GM19239 (cell line): ENCODE data around the gene HSDL2.

Source experiments
- DNase-seq: peaks from one replicate; pipeline ENCODE4 v3.0.0; 2011; ENCODE audit warnings: low spot score; ENCODE audit not compliant: insufficient read length
- FAIRE-seq: peaks from 2 replicates; lab custom pipeline; 2011; peaks lifted over from hg19 to GRCh38; lab: Jason Lieb, UNC

Gene HSDL2

DNA sequence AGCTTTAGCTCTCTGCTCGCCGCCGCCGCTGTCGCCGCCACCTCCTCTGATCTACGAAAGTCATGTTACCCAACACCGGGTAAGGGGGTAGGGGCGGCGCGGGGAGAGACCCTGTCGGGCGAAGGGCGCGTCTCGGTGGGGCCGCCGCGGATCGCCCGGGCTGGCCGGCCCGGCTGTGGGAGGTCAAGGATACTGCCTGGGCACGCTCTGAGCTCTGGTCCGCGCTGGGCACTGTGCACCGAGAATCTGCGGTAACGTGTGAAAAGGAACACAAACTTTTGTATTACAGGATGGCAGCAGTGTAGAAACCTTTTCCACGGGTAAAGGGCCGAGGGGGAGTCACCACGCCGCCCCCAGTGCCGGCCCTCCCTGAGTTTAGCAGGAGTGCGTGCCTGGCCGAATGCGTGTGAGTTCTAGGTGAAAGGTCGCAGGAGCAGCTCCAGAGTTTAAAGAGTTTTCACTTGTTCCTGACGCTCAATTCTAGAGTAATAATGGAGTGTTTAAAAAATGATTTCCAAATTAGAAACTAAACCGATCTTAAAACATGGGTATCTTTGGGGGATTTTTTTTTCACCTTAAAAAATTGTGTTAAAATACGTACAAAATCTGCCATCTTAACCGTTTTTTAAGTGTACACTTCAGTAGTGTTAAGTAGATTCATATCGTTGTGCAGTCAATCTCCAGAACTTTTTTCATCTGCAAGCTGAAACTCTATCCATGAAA lies at the start of gene HSDL2:
HSDL2 (plus strand) TSS at position 7 of the 723 bp plus-strand sequence; CDS start at position 63, 56 bp downstream.
- peak; percentile 61 for FAIRE-seq
- DNase-seq = no peak

DNA sequence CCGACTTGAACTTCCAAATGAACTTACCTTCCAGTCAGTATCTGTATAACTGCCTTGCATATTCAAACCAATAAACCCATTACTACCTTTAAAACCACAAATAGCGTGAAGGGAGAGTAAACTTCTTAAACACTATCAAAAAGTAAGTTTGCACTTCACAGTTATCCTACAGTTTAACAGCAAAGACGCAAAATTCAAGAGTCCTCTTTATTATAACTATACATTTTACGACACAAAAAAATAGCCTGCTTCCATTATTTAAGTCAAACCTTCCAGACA lies 48.3 kb upstream of the HSDL2 start:
- no peak for DNase-seq
- no peak for FAIRE-seq

DNA sequence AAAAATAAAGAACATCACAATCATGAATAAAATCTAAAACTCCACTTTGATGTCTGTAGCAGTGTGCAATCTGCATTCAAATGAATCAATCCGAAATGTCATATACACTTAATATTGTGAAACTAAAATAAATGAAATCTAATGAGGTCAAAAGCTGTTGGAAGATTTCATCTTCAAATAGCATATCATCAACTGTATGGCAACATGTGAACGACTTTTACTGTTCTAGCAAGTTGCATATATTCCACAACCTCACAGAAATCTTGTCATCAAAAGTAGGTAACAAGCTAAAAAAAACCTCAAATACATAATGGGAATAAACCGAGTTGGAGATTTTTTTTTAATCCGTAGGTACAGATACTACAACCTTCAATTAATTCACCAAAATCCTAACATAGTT lies 47.7 kb upstream of the HSDL2 start:
- no peak for FAIRE-seq
- no peak for DNase-seq

DNA sequence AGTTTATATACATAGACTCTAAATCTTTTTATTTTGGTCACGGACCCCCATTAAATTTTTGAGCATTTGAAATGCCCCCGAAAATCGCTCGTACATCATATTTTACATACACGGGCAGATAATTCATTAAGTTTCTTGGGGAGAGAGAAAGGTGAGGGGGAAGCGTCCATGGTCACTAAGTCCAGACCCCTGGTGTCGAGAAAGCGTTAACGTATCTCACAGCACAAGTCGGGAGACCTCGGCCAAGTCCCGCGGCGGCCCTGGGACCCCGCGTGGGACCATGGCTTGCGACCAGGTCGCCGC lies 47.3 kb upstream of the HSDL2 start:
- DNase-seq = no peak
- FAIRE-seq = peak; percentile 83

DNA sequence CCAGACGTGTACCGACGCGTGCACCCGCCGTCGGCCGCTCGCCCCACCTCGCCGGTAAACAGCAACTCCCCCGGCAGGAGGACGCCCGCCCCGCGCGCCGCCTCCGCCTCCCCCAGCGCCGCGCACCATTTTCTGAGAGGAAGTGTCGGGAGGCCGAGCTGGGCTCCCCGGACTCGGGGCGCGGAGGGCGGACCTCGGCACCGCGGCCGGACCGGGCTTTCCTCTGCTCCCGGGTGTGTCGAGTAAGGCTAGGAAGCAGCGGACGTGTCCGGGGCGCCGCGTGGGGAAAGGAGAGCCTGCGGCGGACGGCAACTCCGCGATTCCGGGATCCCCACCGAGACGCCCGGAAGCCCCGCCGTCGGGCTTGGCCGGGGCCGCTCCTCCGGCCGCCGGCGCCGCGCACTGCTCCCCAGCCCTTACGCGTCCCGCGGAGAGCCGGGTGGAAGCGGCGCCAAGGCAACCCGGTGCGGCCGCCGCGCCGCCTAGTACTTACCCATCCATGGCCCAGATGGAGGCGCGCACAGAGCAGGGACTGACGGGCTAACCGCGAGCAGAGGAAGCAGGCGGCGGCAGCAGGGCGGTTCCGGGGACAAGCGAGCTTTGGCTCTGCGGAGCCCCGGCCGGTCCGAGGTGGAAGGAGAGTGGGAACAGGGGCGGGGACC lies 46.8 kb upstream of the HSDL2 start, which contains the start of gene PTBP3:
PTBP3 (minus strand) TSS at position 643 of the 662 bp plus-strand sequence. CDS start 35,754 bp downstream, outside the sequence.
- peak; percentile 36 for DNase-seq
- no peak for FAIRE-seq

DNA sequence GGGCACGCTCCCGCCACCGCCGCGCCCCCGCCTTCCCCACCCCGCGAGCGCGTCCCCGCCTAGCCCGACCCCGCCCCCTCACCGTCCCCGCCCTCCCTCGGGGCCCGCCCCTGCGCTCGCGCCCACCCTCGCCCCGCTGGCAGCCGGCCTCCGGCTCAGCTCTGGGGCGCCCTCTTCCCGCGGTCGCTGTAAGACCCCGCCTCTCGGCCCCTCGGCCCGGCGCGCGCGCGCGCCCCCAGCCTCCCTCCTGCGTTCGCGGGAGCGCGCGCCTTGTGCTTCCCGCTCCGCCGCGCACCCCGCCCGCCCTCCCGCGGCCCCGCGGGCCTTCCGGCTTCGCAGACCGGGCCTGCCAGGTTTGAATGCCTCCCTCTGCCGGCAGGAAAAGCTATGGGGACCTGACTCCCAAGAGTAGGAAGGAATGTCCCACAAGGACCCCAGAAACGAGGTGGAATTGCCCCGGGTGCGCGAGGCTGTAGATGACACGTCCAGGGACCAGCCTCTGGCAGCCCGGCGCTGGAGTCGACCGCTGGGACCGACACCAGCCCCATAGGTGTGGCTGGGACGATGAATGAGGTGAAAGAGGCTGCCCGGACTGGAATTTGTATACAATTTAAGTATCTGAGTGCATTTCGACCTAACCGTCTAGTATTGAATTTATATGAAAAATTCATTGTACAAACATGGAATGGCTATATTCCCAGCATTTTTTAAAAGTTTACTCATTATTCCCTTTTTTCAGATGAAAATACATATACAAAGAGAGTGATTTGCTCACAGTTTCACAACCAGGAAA lies 46.1 kb upstream of the HSDL2 start:
- DNase-seq (peak; percentile 74), FAIRE-seq (peak; percentile 35)

DNA sequence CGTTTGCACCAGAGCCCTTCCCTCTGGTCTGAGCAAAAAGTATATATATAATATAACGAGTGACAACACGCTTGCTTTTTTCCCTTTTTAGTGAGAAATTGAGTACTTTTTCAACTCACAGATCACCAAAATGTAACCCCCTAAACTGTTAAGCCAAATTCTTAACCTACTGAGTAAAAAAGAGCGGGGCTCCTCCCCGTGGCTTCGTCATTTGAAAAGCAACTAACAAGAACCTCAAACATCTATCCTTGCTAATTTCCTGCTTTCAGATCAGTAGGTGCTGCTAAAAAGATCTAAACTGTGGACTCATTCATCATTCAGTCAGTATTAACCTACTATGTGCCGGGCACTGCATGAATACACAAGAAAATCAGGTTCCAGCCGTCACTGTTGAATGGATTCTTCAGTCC lies 45.5 kb upstream of the HSDL2 start:
- peak; percentile 51 for FAIRE-seq

DNA sequence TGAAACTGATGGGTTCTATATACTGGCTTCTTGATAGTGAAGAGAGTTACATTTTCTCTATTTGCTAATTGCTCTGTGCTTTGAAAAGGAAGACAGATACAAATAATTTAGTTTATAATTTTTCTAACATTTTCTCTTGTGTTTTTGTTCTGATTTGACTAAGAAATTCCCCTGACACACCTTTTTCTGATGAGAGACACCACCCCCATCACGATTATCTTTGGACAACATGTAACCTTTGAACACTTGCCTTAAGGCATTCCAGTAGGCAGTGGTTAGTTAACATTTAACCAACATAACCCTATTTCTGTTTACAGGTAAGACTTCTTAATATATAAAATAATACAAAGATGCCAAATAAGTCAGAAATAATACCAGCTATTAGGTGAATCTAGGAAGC lies 42.4 kb upstream of the HSDL2 start:
- FAIRE-seq (no peak), DNase-seq (no peak)

More for the DNA sequence above, 45.5 kb upstream of the HSDL2 start:
- no peak for DNase-seq

DNA sequence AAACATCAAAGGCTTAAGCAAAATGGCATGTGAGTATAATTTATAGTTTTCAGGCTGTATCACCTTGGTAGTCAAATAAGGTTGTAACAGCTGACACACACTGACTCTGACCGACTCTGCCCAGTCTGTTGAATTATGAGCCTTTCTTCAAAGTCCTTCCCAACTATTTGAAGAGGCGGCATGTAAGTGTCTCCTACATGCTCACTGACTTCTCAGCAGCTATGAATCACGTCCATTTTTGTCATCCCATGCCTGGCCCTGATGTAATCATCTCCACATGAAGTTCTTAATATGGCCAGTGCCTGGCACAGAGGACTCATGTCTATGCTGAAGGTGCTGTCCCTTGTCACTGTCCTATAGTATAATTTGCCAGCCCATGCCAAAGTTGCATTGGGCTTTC lies 41.3 kb upstream of the HSDL2 start:
- FAIRE-seq (no peak), DNase-seq (no peak)

DNA sequence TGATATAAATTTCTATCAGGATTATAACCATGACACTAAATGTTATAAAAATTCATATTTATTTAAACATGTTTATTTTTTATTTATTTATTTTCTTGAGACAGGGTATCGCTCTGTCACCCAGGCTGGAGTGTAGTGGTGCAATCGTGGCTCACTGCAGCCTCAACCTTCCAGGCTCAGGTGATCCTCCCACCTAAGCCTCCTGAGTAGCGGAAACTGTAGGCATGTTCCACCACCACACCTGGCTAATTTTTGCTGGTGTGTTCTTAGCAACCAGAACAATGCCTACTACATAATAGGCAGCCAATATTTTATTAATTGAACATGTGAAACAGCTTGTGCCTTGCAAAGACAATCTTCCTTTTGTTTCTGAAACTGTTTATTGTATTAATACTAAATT lies 40.0 kb upstream of the HSDL2 start:
- FAIRE-seq (no peak), DNase-seq (no peak)

DNA sequence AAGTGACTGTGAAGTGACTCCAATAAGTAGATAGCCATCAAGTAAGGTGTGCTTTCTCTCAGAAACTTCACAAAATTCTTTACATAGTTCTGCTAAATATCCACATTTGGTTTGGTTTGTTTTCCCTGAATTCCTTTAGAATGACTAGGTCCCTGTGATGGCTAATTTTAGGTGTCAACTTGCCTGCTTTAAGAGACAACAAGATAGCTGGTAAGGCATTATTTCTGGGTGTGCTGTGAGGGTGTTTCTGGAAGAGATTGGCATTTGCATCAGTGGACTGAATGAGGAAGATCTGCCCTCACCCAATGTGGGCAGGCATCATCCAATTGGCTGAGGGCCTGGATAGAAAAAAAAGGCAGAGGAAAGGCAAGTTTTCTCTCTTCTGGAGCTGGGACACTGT lies 38.2 kb upstream of the HSDL2 start:
- DNase-seq (no peak), FAIRE-seq (no peak)

DNA sequence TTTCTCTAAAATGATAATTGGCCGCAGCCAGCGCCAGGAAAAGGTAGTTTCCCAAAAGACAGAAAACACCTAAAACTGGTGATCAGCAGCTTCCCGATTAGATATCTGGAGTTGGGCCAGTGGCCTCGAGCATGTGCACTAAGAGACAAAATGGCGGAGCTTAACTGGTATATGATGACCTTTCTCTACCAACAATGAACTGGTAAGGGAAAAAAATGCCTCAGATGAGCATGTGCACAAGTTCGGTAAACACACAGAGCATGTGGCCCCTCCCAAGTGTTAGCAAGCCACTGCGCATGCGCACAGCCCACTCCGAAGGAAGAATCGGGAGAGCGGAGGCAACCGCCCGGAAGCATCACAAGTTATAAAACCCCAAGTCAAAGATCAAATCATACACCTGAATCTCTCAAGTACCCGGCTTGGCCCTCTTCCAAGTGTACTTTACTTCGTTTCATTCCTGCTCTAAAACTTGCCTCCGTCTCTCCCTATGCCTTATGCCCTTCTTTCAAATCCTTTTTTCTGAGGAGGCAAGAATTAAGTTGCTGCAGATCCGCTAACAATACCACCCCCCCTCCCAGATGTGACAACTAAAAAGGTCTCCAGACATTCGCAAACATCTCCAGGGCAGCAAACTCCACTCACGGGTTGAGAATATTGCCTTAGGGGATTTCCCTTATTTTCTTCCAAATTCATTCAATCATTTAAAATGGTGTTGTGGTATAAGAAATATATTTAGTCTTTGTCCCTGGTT lies 31.5 kb upstream of the HSDL2 start:
- peak; percentile 26 for FAIRE-seq
- peak; percentile 20 for DNase-seq

DNA sequence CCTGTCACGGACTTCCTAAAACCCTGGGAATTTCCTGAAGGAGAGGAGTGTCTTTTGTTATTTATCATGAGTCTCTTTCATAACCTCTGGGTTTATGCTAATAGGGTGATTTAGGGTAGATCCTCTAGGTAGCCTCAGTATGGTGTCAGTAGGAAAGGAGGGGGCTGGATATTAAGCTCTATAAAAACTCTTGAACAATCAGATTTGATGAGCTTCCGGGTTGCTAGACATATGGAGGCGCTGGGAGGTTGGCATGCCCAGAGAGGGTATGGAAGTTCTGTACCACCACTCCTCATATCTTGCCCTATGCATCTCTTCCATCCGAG lies 30.9 kb upstream of the HSDL2 start:
- no peak for DNase-seq
- FAIRE-seq = no peak

DNA sequence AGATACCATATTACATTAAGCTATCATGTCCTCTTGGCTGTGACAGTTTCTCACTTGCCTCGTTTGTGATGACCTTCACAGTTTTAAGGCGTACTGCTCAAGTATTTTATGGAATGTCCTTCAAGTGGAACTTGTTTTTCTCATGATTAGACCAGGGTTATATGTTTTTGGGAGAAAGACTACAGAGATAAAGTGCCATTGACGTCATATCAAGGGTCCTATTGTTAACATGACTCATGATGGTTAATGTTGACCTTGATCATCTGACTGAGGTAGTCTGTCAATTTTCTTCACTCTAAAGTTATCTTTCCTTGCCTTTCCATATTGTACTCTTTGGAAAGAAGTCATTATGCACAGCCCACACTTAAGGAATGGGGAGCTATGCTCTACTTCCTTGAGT lies 28.7 kb upstream of the HSDL2 start:
- no peak for DNase-seq
- FAIRE-seq = no peak

DNA sequence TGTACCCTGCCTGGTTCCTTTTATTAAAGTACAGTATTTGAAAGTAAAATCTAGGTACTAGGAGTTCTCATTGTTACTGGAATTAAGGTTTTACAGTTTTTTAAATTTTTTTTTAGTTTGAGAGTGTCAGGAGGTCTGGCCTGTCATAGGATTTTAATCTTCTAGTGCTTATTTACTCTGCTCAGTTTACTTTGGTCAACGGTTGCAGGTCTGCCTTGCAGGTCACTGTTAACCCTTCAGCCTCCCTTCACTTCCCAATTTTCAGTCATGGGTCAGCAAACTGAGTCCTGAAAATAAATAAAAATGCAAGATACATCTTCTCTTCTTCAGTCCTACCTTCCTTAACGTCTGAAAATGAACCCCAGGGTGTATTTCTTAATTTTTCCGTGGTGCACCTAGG lies 27.7 kb upstream of the HSDL2 start:
- no peak for DNase-seq
- FAIRE-seq = no peak

DNA sequence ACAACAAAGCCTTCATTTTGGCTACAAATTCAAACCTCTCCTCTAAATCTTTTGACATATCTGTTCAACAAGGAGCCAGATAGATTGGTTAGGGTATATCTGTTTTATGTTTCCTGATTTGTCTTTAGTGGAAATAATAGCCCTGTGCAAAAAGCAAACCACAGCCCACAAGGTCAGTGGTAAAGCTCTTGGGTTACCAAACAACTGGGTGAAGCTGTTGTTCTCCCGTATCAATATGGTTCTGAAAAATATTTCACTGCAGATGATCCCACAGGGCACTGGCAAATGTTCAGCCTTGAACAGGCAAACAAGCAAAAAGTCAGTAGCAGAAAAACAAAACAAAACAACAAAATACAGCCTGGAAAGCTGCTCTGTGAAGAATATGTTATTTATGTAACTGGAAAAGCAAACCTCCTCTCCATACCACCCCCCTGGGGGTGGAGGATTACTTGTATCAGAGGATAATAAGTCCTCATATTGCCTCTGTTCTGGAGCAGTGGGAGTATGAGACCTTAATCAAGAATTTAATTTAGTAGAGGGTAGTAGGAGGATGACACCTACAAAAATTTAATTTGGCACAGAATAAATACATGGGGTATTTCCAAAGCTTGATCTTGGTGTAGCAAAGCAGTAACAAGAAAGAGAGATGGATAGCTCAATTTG lies 25.7 kb upstream of the HSDL2 start:
- no peak for DNase-seq
- FAIRE-seq = no peak

DNA sequence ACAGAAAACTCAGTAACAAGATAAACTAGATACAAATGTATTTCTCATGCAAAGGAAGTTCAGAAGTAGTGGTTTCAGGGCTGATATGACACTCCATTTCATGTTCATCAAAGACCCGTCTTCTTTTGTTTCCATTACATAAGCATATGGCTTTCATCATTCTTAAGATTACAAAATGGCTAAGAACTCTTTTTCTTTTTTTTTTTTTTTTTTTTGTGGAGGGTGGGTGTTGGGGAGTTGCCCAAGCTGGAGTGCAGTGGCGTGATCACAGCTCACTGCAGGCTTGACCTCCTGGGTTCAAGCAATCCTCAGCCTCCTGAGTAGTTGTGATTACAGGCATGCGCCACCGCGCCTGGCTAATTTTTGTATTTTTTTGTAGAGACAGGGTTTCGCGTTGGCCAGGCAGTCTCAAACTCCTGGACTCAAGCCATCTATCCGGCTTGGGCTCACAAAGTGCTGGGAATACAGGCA lies 24.4 kb upstream of the HSDL2 start:
- DNase-seq = no peak
- no peak for FAIRE-seq

DNA sequence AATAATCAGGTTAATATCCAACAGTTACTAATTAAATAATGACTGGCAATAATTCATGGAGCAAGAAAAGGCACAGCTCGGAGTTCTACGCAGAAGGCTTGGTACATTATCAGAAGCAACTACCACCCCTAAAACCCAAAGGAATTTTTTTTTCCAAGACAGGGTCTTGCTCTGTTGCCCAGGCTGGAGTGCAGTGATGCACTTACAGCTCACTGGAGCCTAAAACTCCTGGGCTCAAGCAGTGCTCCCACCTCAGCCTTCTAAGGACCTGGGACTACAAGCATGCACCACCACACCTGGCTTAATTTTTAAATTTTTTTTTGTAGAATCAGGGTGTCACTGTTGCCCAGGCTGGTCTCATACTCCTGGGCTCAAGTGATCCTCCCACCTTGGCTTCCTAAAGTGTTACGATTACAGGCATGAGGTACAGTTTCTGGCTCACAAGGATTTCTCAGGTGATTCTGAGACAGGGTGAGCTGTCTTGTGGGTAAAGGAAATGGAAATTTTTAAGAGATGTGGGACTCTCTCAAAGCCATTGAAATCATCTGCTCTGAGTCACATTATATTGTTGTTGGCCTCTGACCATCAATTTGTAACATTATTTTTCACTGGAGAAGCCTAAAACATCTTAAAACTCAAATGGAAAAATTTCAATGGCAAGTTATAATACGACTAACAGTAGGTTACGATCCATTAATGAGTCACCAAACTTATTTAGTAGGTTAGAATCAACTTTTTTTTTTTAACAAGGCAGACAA lies 19.7 kb upstream of the HSDL2 start:
- FAIRE-seq = no peak
- DNase-seq = no peak

DNA sequence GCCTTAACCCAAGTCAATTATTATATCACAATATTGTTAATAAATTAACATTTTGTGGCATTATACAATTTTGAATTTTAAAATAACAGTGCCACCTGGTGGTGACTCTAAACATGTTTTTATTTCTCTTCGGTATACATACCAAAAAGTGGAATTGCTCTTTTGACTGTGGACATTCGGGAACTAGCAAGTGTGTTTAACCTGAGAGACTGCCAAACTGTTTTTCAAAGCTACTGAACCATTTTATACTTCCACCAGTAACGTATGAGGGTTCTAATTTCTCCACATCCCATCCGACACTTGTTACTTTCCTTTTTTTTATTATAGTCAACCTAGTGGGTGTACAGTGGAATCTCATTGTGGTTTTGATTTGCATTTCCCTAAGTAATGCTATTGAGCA lies 18.3 kb upstream of the HSDL2 start:
- FAIRE-seq (peak; percentile 93), DNase-seq (no peak)

DNA sequence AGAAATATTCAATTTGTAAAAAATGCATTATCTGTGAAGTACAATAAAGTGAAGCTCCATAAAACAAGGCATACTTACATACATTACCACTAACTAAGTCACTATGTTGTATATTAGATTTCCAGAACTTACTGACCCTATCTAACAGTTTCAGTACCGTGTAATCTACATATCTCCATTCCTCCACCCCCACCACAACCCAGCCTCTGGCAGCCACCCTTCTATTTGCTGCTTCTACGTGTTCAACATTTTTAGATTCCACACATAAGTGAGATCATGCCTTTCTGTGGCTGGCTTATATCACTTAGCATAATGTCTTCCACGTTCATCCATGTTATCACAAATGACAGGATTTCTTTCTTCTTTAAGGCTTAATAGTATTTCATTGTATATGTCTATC lies 15.1 kb upstream of the HSDL2 start:
- FAIRE-seq = no peak
- DNase-seq = no peak
